ENCODE results near the gene ACAP3.

The ACAP3 gene

GRCh38 chr1:1259119-1259488, 48.6 kb downstream of the ACAP3 start:
- Histone ChIP-seq H3K36me3 (ENCODE audit: insufficient read depth, low read length) (peaks cover 32% of the 10 kb centered on the region; the same call in 1 of the 2 replicates), H3K79me2 (ENCODE audit: insufficient read depth, low read length) (peaks cover 4% of the 10 kb centered on the region; the same call in 1 of the 2 replicates), H3K9ac (ENCODE audit: low read depth, low read length, poor library complexity, severe bottlenecking) (no peak overlapping the region), H3F3A (ENCODE audit: low read depth) (no peaks in the 10 kb centered on the region), H3K27me3 (ENCODE audit: insufficient read depth, low read length, poor library complexity, severe bottlenecking) (no peaks in the 10 kb centered on the region), H3K9me2 (replicated peaks; ENCODE audit: low read depth, low read length) (no peaks in the 10 kb centered on the region), H2AFZ (ENCODE audit: low read length) (no peak overlapping the region), H3K4me2 (ENCODE audit: low read depth, low read length, poor library complexity, severe bottlenecking) (no peak overlapping the region), H3K4me3 (ENCODE audit: low read length, poor library complexity, severe bottlenecking) (no peak overlapping the region), H3K9me3 (ENCODE audit: insufficient read depth, low read depth, low read length) (no peaks in the 10 kb centered on the region), H4K20me1 (ENCODE audit: insufficient read depth, low read length, poor library complexity, severe bottlenecking) (no peaks in the 10 kb centered on the region), H3K4me1 (ENCODE audit: insufficient read depth, low read length, poor library complexity, severe bottlenecking) (no peaks in the 10 kb centered on the region)
- TF ChIP-seq, protein P1, sequence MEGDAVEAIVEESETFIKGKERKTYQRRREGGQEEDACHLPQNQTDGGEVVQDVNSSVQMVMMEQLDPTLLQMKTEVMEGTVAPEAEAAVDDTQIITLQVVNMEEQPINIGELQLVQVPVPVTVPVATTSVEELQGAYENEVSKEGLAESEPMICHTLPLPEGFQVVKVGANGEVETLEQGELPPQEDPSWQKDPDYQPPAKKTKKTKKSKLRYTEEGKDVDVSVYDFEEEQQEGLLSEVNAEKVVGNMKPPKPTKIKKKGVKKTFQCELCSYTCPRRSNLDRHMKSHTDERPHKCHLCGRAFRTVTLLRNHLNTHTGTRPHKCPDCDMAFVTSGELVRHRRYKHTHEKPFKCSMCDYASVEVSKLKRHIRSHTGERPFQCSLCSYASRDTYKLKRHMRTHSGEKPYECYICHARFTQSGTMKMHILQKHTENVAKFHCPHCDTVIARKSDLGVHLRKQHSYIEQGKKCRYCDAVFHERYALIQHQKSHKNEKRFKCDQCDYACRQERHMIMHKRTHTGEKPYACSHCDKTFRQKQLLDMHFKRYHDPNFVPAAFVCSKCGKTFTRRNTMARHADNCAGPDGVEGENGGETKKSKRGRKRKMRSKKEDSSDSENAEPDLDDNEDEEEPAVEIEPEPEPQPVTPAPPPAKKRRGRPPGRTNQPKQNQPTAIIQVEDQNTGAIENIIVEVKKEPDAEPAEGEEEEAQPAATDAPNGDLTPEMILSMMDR (conservative IDR thresholded peaks at IDR 0.05; ENCODE audit: low read length): no peak
- TF ChIP-seq EZH2phosphoT487 (IDR thresholded peaks at IDR 0.05; ENCODE audit: borderline replicate concordance): no peak

- H3K79me2 ChIP-seq (ENCODE audit: insufficient read depth, low read length): peaks cover 4% of the 10 kb centered on the region; the same call in 1 of the 2 replicates
- H2AFZ ChIP-seq (ENCODE audit: low read length): no peak overlapping the region
- TF ChIP-seq, protein P1 (conservative IDR thresholded peaks at IDR 0.05; ENCODE audit: low read length): no peak
- no peak for TF ChIP-seq EZH2phosphoT487 (IDR thresholded peaks at IDR 0.05; ENCODE audit: borderline replicate concordance)
- no peaks in the 10 kb centered on the region for H3K9me3 ChIP-seq (ENCODE audit: insufficient read depth, low read depth, low read length)
- H3K4me3 ChIP-seq (ENCODE audit: low read length, poor library complexity, severe bottlenecking): no peak overlapping the region
- H3F3A ChIP-seq (ENCODE audit: low read depth): no peaks in the 10 kb centered on the region
- peaks cover 27% of the 10 kb centered on the region; the same call in 1 of the 2 replicates for H3K36me3 ChIP-seq (ENCODE audit: insufficient read depth, low read length)
- no peak overlapping the region for H3K9ac ChIP-seq (ENCODE audit: low read depth, low read length, poor library complexity, severe bottlenecking)
- H3K9me2 ChIP-seq (replicated peaks; ENCODE audit: low read depth, low read length): no peaks in the 10 kb centered on the region
- H3K4me1 ChIP-seq (ENCODE audit: insufficient read depth, low read length, poor library complexity, severe bottlenecking): no peaks in the 10 kb centered on the region
- no peak overlapping the region for H3K4me2 ChIP-seq (ENCODE audit: low read depth, low read length, poor library complexity, severe bottlenecking)
- H3K27me3 ChIP-seq (ENCODE audit: insufficient read depth, low read length, poor library complexity, severe bottlenecking): no peaks in the 10 kb centered on the region
- no peaks in the 10 kb centered on the region for H4K20me1 ChIP-seq (ENCODE audit: insufficient read depth, low read length, poor library complexity, severe bottlenecking)
These were observed 50.5 kb downstream of the ACAP3 start for GRCh38 chr1:1256956-1257871.

DNA sequence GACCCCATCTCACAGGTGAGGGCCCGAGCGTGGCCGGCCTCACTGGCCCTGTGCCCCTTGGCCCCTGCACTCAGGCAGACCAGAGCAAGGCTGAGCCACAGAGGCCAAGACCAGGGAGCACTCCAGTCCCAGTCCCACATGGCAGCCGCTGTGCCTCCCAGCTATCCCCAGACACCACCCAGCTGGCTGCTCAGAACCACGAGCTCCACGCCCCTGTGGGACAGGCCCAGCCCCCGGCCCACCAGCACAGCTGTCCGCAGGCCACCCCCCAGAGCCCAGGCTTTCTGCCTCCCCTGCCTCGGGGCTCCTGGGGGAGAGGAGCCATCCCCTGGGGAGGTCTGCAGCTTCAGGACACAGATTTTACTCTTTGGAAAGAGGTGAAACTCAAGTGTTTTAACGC, 52.1 kb downstream of the ACAP3 start:
- no peaks in the 10 kb centered on the region for H3K9me2 ChIP-seq (replicated peaks; ENCODE audit: low read depth, low read length)
- no peak overlapping the region for H3K4me2 ChIP-seq (ENCODE audit: low read depth, low read length, poor library complexity, severe bottlenecking)
- no peak overlapping the region for H3K4me3 ChIP-seq (ENCODE audit: low read length, poor library complexity, severe bottlenecking)
- no peaks in the 10 kb centered on the region for H3F3A ChIP-seq (ENCODE audit: low read depth)
- no peaks in the 10 kb centered on the region for H3K9me3 ChIP-seq (ENCODE audit: insufficient read depth, low read depth, low read length)
- H3K79me2 ChIP-seq (ENCODE audit: insufficient read depth, low read length): peaks cover 4% of the 10 kb centered on the region; the same call in 1 of the 2 replicates
- H3K27me3 ChIP-seq (ENCODE audit: insufficient read depth, low read length, poor library complexity, severe bottlenecking): no peaks in the 10 kb centered on the region
- TF ChIP-seq EZH2phosphoT487 (IDR thresholded peaks at IDR 0.05; ENCODE audit: borderline replicate concordance): no peak
- TF ChIP-seq, protein P1 (conservative IDR thresholded peaks at IDR 0.05; ENCODE audit: low read length): no peak
- H3K36me3 ChIP-seq (ENCODE audit: insufficient read depth, low read length): peaks cover 27% of the 10 kb centered on the region; the same call in 1 of the 2 replicates
- H4K20me1 ChIP-seq (ENCODE audit: insufficient read depth, low read length, poor library complexity, severe bottlenecking): no peaks in the 10 kb centered on the region
- H3K9ac ChIP-seq (ENCODE audit: low read depth, low read length, poor library complexity, severe bottlenecking): no peak overlapping the region
- H2AFZ ChIP-seq (ENCODE audit: low read length): no peak overlapping the region
- H3K4me1 ChIP-seq (ENCODE audit: insufficient read depth, low read length, poor library complexity, severe bottlenecking): peaks cover 9% of the 10 kb centered on the region

Data from Loucy (cell line).